Breast epithelium (tissue), 3 donors: Measurements from ENCODE around the gene AHNAK.

Experiments used
- CTCF ChIP-seq, 3 donors: fragments of 450-650 bp; IDR thresholded peaks; one replicate each; pipeline ENCODE4 v1.5.1; 2016 to 2017; ENCODE audit warnings: antibody characterized with exemption in 3 of 3, mild to moderate bottlenecking in 3 of 3, moderate library complexity in 3 of 3
- POLR2A ChIP-seq: fragments of 450-650 bp; IDR thresholded peaks from one replicate; pipeline ENCODE4 v1.6.1; 2016; ENCODE audit warnings: antibody characterized with exemption, mild to moderate bottlenecking, moderate library complexity

- TF ChIP-seq CTCF (IDR thresholded peaks at IDR 0.05) (no peak), POLR2A (no peak)
Observed at GRCh38 chr11:62566247-62566646, 19.6 kb upstream of the AHNAK start.
